Forelimb muscle (tissue), 1 donor: ENCODE data around the gene SPTLC1. TPM values are rescaled to one million over a fixed set of nuclear protein-coding genes. Genes with fewer than 3 reads are reported as not detected.
"Not testable (repeated sequence)": the region's sequence is repeated elsewhere in the genome, so short reads cannot be mapped to it uniquely, and the experiment has no call there.

Experiments
- DNase-seq: peaks from one replicate; pipeline ENCODE4 v3.0.0-alpha.2; 2013; ENCODE audit warnings: low read depth
- polyA plus RNA-seq: library from polyadenylated mRNA; unstranded; fragments of 120-200 nt; gene quantifications from one replicate; pipeline ENCODE4 v1.2.1, GENCODE V29; 2013; ENCODE audit not compliant: insufficient read length

SPTLC1 gene
- polyA plus RNA-seq, 1 donor, result 41.0 TPM

DNA sequence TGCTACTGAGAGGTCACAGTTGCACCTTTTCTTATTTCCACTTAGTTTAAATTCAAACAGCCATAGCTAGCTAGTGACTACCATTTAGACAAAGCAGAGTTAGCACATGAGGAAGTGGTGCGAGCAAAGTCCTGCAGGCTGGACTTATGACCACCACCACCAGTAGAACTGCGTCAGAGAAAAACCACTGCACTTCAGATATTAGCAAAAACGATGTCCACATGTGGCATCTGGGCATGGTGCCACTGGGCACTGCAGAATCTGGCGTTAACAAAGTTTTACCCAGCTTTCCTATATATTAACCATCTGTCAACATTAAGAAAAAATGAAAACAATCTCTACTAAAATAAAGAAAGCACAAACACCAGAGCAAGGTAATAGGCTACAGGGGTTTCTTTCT, 80.1 kb downstream of the SPTLC1 start:
- DNase-seq, result no peak

DNA sequence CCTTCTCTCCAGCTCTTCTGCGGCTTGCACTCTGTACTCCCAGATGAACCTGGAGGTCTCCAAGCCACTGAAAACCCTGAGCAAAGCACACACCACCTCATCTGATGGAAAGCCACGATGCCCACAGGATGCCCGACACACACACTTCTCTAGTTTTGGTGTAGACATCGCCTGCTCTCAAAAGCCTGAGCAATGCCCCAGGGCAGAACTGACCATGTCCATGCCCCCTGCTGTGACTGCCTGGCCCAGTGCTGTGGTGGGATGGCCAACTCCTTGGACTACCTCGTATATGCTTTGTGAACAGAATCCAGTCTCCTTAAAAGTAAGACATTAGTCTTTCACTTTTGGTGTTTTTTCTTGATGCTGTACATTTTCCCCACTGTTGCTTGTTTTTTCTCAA, 81.2 kb downstream of the SPTLC1 start:
- no peak for DNase-seq

DNA sequence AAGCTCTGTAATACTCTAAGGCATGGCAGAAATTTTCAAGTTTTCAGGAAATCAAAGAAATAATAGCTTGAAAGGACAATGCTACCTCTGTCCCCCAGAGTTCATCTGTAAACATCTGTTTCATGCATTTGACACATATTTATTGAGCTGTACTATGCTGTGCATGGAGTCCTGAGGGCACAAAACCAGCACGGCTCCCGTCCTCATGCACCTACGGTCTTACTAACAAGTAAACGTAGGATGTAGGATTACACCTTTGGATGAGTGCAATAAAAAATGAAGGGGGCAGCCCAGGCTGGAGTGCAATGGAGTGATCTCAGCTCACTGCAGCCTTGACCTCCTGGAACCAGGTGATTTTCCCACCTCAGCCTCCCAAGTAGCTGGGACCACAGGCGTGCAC, 81.9 kb downstream of the SPTLC1 start:
- DNase-seq, result no peak

DNA sequence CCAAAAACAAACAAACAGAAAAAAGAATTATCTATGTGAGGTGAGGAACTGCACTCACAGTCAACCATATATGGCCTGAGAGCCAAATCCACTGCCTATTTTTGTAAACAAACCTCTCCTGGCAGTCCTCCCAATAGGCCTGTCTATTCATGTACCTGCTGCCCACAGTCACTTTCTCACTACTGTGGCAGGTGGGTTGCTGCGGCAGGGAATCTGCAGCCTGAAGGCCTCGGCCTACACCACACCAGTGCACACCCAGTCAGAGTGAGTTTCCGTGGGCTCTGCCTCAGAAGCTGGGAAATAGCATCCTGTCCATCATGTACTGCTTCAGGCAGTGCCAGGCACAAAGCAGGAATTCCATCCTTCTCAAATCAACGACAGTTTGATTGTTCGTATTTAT, 82.3 kb downstream of the SPTLC1 start:
- DNase-seq, result no peak

DNA sequence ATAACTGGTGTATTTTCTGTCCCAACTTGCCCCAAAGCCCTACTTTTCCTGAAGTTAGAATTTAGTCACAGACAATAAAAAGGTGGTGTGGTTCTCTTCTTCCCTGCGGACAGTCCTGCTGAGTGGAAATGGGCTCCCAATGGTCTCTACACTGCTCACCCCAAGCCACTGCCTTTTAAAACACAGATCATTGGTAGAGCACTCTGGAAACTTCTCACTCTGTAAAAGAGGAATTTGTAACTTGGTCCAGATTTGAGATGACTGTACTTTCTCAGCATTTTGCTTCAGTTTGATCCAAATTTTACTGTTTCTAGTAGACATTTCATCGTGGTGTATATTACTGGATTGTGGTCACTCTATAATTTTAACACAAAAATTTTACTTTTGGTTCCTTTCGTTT, 84.8 kb downstream of the SPTLC1 start:
- no peak for DNase-seq

DNA sequence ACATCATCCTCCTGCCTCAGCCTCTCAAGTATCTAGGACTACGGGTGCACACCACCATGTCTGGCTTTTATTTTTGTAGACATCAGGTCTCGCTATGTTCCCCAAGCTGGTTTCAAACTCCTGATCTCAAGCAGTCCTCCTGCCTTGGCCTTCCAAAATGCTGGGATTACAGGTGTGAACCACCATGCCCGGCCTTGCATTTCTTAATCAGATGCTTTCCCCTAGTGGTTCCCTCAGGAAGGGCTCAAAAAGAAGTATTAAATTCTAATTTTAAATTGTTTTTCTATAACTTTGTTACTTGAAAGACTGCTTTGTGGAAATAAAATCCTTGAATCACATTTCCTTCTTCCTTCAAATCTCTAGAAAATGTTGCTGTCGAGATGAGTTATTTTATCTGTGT, 85.7 kb downstream of the SPTLC1 start:
- DNase-seq, result no peak

DNA sequence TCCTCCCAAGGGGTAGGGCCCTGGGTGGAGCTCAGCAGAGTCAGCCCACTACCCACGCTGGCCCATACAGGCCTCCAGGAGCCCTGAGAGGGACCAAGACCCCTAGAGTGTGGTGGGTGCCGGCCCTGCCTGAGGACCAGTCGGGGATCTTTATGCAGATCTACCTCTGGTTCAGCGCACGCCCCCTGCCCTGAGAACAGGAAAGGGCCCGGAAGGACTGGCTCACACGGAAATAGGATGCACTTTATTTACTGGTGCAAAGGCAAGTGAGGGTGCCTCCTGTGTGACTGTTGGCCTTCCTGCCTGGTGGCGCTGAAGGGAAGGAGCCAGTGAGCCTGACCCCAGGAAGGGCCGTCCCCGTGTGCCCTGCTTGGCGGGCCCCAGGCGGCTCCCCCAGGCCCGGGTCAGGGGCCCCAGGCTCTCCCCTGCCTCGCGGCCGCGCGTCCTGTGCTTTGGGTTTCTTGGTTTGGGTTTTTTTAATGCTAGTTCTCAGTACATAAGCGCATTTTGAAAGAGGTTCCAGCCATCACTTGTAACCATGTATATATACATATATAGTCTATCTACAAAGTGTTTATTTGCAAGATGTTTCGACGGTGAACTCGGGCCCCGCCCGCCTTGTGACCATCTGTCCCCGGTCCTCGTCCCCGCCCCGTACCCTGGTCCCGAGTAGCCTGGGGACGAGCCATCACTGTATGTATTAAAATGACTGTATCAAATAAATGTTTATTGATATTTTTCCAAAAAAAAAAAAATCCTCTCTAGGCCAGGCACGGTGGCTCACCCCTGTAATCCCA, 88.8 kb downstream of the SPTLC1 start:
- DNase-seq, result no peak

DNA sequence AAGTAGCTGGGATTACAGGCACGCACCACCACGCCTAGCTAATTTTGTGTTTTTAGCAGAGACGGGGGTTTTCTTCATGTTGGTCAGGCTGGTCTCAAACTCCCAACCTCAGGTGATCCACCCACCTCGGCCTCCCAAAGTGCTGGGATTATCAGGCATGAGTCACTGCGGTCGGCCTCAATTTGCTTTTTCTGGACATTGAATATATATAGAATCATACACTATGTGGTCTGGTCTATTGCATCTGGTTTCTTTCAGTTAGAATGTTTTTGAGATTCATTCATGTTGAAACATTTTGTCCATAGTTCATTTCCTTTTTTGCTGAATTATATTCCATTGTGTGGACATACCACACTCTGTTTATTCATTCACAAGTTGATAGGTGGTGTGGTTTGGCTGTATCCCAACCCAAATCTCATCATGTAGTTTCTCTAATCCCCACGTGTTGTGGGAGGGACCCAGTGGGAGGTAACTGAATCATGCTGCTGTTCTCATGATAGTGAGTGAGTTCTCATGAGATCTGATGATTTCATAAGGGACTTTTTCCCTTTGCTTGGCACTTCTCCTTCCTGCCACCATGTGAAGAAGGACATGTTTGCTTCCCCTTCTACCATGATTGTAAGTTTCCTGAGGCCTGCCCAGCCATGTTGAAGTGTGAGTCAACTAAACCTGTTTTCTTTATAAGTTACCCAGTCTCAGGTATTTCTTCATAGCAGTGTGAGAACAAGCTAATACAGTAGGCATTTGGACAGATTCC, 93.2 kb downstream of the SPTLC1 start:
- not testable (repeated sequence) for DNase-seq

DNA sequence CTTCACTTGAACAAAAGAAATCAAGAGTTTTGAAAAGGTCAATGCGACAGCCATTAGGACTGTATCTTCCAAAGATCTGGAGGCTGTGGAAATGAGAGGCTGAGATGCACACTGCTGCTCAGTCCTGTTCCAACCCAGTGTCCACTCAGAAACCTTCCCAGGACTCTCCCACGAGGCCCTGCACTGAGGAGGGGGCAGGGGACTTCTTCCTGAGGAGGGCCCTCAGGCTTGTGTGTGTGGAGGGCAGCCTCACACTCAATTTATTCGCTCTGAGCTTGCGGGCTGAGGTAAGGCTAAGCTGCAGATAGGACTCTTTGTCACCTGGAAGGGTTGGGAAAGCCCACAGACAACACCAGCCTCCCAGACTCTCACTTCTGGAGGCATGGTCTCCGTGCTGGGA, 95.6 kb downstream of the SPTLC1 start:
- no peak for DNase-seq

DNA sequence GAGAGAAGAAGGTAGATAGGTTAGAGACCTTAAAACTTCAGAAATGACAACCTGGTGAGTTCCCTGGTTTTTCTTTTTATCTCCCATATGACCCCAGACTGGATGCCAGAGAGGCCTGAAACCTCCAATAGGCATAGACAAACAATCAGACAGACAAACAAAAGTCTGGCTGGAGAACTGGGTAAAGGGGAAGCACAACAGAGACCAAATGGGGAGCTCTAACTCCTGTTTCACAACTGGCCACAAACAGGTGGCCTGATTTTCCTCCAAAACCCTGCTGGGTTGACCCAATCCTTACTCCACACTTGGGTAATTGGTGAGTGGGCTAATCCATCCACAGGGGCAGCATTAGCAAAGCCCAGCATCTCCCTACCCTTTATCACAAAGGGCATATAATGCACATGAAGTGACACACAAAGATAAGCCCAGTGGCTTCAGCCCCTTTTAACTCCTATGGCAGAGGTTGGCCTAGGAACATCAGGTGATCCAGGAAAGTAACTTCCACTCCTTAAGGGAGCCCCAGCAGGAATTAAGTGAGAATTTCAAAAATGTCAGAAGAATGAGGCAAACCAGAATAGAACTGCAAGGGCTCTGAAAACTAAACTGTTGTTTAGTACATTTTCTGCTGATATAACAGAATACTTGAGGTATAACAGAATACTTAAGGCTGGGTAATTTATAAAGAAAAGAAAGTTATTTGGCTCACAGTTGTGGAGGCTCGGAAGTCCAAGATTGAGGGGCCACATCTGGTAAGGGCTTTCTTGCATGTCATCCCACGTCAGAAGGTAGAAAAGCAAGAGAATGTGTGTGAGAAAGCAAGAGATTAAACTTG, 104.3 kb downstream of the SPTLC1 start:
- DNase-seq, result no peak

DNA sequence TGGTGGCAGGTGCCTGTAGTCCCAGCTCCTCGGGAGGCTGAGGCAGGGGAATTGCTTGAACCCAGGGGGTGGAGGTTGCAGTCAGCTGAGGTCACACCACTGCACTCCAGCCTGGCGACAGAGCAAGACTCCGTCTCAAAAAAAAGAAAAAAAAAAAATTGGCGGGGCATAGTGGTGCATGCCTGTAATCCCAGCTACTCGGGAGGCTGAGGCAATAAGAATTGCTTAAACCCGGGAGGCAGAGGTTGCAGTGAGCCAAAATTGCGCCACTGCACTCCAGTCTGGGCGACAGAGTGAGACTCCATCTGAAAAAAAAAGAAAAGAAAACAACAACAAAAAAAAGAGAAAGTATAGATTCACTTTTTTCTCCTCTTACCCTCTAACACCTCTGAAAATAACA, 105.0 kb downstream of the SPTLC1 start:
- DNase-seq, result not testable (repeated sequence)

DNA sequence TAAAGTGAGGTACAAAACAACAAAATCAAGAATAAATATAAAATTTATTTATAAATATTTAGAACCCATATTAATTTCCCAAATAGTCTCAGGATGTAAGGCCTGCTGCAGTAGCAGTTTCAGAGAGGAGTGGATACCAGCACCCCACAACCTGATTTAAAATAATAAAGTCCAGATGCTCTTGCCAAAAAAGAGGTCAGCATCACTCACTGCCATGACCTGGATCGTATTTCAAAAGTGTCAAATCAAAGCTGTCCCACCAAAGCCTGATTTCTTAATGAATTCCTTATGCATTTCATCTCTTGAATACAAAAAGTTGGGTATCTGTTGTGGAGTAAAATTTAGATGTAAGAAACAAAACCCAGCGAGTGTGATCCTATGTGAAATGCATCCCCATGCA, 107.2 kb downstream of the SPTLC1 start:
- DNase-seq, result no peak

DNA sequence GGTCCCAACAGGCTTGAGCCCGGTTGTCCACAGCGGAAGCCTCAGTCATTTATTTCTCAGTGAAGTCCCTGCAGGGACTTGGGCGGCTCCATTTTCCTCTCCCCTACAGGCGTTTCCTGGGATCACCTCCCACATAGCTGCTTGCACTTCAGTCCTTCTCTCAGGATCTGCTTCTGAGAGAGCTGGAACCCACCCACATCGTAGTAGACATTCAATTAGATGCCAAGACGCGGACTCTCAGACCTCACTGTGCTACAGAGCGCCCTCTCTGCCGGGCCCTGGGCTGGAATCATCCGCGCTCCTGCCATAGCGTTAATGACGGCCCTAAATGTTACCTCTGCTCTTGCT, 111.2 kb downstream of the SPTLC1 start:
- DNase-seq, result no peak

DNA sequence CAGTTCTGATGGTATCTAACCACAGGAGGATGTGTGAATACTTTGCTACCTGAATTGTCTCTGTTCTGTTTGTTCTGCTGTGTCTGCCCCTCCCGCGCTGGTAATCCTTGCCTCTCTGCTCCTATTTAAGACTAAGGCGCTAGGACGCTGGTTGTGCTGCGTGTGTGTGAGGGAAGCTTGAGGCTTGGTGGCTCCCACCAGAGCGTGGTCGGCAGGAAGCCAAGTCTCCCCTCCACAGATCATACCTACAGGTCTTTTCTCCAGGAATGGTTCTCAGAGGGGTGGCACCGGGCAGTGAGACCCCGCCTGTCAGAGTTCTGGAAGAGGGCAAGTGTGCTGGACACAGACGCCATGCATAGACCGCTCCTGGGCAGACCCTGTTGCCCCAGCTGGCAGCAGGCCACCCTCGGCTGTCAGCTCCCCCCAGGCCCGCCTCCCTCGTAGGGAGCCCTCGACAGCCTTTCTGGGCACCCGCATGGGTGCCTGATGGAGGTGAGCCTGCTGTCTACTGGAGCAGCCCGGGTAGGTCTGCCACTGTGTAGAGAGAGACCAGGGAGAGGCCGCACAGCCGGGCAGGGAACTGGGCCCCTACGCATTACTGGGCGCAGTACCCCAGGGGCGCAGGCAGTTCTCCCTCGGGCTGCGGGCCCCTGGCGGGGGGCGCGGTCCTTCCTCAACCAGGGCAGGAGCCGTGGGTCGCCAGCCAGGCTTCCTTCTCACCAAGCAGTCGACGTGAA, 111.7 kb downstream of the SPTLC1 start:
- DNase-seq, result no peak

DNA sequence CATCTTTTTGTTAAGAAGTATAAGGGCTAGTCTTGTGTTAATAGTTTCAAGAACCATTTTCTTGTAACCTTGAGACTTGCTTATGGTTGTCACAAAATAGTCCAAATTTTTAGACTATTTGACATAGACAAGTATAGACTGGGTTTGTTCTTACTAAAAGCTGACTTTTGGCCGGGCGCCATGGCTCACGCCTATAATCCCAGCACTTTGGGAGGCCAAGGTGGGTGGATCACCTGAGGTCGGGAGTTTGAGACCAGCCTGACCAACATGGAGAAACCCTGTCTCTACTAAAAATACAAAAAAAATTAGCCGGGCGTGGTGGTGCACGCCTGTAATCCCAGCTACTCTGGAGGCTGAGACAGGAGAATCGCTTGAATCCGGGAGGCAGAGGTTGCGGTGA, 113.3 kb downstream of the SPTLC1 start:
- not testable (repeated sequence) for DNase-seq

DNA sequence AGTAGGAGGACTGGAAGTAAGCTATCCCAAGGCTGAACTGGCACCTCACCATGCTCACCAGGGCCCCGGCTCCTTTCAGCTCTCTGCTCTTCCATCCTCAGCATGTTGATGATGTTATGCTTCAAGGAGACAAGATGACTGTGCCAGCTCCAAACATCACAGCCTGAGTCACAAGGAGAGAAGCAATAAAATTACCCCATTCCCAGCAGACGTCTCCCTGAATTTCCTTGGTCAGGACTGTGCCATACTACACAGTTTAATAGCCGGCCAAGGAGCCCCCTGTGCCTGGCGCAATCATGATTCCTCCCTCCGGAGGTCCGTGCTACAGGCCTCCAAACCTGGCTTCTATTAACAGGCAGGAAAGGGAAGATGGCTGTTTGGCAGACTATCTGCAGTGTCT, 114.0 kb downstream of the SPTLC1 start:
- DNase-seq, result no peak

DNA sequence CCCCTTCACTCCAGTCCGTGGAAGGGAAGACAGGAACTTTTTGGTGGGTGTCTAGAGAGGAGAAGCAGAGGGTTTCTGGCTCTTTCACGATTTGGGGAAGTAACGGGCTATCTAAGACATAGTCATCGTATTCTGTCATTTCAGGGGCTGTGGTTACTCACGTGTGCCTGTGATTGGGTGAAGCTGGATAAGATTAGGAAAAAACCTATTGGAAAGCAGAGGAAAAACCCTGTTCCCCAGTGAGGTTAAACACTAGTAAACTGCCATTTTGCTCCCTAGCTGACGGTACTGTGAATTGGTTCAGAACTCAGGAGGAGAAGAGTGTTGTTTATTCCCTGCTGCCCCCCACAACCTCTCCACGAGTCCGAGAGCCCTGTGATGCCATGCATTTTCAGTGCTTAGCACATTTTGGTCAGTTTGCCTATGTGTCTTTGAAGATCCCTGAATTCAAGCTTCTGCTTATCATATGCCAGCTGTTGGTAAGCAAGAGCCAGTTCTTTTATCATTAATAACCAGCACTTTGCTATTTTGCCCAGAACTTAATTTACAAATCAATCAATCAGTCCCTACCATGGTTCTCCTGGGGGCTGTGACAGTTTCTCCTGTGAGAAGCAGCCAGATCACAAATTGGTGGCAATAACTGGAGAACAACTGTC, 120.1 kb downstream of the SPTLC1 start:
- DNase-seq, result no peak

DNA sequence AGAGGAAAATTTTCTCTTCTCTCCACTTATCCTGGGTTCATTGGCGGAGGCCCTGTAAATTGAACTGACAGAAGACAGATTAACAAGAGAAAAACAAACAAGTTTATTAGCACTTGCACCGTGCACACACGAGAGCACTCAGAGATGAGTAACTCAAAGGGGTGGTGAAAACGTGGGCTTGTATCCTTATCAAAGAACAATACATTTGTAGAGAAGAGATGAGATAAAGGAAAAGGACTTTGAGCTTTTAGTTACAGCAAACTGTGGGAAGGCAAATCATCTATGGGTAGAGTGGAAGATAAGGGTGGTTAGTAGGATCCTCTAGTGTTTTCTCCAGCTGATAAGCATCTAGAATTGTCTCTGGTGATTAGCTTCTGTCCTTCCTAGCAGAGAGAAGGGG, 120.8 kb downstream of the SPTLC1 start:
- no peak for DNase-seq

DNA sequence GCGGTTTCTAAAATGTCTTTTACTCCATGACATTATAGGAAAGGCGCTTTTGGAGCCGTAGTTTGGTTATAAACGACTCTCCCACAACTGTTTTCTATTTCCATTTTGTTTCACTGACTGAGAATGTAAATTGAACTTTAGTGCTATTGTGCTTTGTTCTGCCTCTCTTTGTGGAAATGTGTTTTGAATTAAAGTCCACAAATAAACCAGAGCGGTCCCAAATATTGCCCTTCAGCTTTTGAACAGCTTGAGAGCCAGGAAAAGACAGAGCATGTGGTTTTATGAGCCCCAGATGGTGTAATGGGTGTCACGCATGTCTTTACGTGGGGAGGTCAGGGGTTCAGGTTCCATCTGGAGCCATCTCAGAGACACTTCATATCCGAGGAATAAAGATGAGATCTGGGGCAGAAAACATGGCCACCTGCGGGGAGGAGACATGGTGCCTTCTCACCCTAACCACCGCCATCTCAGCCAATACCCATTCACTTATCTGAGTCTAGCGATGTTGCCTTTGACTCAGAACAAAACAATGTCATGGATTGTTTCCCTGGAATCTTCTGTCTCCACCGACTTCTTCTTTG, 122.7 kb downstream of the SPTLC1 start:
- peak; percentile 20 for DNase-seq

DNA sequence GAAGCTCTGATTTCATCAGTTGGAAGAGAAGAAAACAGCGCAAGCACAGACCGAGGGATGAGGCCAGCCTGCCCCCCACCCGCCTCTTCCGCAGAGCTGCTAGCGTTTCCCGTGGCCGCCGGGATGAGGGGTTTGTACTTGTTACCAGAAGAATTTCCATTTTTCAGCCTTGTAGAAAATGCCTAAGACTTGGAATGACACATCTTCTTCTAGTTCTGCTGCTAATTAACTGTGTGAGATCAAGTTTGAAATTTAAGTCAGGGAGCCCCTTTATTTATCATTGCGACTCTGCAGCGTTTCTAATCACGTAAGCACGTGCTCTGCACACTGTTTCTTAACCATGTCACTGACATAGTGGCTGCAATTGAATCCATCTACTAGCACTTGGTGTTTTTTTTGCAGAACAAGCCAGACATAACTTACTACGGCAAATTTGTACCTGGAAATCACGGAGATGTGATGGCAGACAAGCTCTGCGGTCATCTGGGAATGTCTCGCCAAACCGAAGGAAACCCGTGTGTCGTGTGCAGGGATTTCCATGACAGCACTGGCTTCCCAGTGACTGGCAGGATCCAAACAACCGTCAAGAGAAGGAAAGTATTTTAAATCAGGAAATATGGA, 123.4 kb downstream of the SPTLC1 start:
- peak; percentile 28 for DNase-seq
